Gastrocnemius medialis (tissue), 4 donors: ENCODE measurements around the gene IRS2. TPM values are rescaled to one million over a fixed set of nuclear protein-coding genes. Genes with fewer than 3 reads are reported as not detected.

Source experiments
- ATAC-seq, 2 donors: fragments of 150-250 bp; one replicate each; pipeline ENCODE4 v1.9.1; 2016
- DNase-seq, 2 donors: peaks; one replicate each; pipeline ENCODE4 v3.0.0-alpha.2; 2019
- H3K27ac ChIP-seq, 4 donors: fragments of 200-600 bp; sonication (generic); 1 replicate in 1 of 4; 2 replicates in 3 of 4; pipeline ENCODE4 v1.5.1; 2016 to 2018; ENCODE audit warnings: mild to moderate bottlenecking in 2 of 4, moderate library complexity in 1 of 4
- H3K27me3 ChIP-seq, 3 donors: fragments of 200-600 bp; sonication (generic) in 2 of 3; 1 replicate in 1 of 3; 2 replicates in 2 of 3; pipeline versions ENCODE4 v1.5.1 to v1.6.0; 2016 to 2019; ENCODE audit warnings: mild to moderate bottlenecking in 1 of 3, moderate library complexity in 1 of 3
- H3K36me3 ChIP-seq, 2 donors: fragments of 200-600 bp; sonication (generic) in 1 of 2; one replicate each; pipeline ENCODE4 v1.5.1; 2017 to 2018
- H3K4me1 ChIP-seq, 2 donors: fragments of 200-600 bp; sonication (generic) in 1 of 2; one replicate each; pipeline ENCODE4 v1.5.1; 2016 to 2017; ENCODE audit warnings: mild to moderate bottlenecking in 2 of 2
- H3K4me3 ChIP-seq, 4 donors: fragments of 200-600 bp; sonication (generic) in 3 of 4; 1 replicate in 1 of 4; 2 replicates in 3 of 4; pipeline ENCODE4 v1.5.1; 2016 to 2019; ENCODE audit warnings: mild to moderate bottlenecking in 2 of 4
- H3K9me3 ChIP-seq, 3 donors: fragments of 200-600 bp; sonication (generic) in 2 of 3; 1 replicate in 1 of 3; 2 replicates in 2 of 3; pipeline ENCODE4 v1.5.1; 2016 to 2019
- CTCF ChIP-seq, 5 experiments: fragments of 450-650 bp in 3 of 5; fragments of 200-600 bp in 2 of 5; sonication (generic) in 2 of 5; IDR thresholded peaks in 4 of 5; conservative IDR thresholded peaks in 1 of 5; 1 replicate in 4 of 5; 2 replicates in 1 of 5; pipeline ENCODE4 v1.5.1; 2016 to 2019; ENCODE audit warnings: antibody characterized with exemption in 5 of 5, mild to moderate bottlenecking in 3 of 5, moderate library complexity in 3 of 5
- POLR2A ChIP-seq, 2 donors: fragments of 450-650 bp; IDR thresholded peaks; one replicate each; pipeline ENCODE4 v1.6.1; 2017; ENCODE audit warnings: antibody characterized with exemption in 2 of 2, mild to moderate bottlenecking in 2 of 2, moderate library complexity in 2 of 2
- in situ Hi-C, 4 donors: fragments of 200-750 bp; cut with MboI; loops; one replicate each; pipeline versions ENCODE4 v1.15.0 to v1.8.0; 2017; ENCODE audit warnings: low sequenced_read_pairs in 4 of 4
- intact Hi-C: fragments of 100-400 bp; cut with DNase I; formaldehyde crosslinking; loops from one replicate; pipeline ENCODE4 v1.15.1; 2023; ENCODE audit warnings: low total_unique reads
- total RNA-seq, 4 donors: library from RNA; depleted of rRNA; stranded (reverse); fragments of >200 nt; gene quantifications; one replicate each; pipeline versions ENCODE4 v1.1.0 to v1.2.3, GENCODE V29; 2016

IRS2 gene
- total RNA-seq, 4 donors from 2014 or later = 23.8 to 65.6 (median 28.7) TPM

DNA sequence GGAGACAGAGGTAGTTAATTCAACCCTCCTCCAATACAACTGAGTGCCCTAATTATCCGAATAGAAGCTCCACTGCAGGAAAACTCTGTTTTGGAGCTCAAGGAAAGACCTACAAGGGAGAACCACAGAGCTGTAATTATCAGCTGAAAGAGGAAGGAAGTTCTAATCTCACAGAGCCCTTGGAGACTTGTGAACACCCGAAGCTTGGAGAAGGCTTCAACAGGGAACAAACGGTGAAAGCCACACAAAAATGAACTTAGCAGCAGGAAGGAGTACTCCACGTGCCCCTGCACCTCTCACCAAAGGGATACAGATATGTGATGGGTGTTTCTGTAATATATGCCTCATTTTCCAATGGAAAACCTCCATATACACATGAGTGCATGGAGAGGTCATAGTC lies 61.1 kb downstream of the IRS2 start:
- intact Hi-C loops = no loop called here
- Histone ChIP-seq H3K27me3 (peaks cover 4 to 22% (median 9%) of the 10 kb centered on the region in 3 donors), H3K9me3 (no peaks in the 10 kb centered on the region), H3K4me1 (no peaks in the 10 kb centered on the region), H3K36me3 (no peaks in the 10 kb centered on the region), H3K27ac (no peak overlapping the region), H3K4me3 (no peak overlapping the region)
- TF ChIP-seq CTCF (IDR thresholded peaks at IDR 0.05 in 4 of 5, conservative IDR thresholded peaks at IDR 0.05 in 1 of 5) (no peak), POLR2A (IDR thresholded peaks at IDR 0.05) (no peak)
- no peak for ATAC-seq
- no peak for DNase-seq
- in situ Hi-C loops = no loop called here

- TF ChIP-seq CTCF (IDR thresholded peaks at IDR 0.05 in 4 of 5, conservative IDR thresholded peaks at IDR 0.05 in 1 of 5) = no peak
- no peak for TF ChIP-seq POLR2A (IDR thresholded peaks at IDR 0.05)
- H3K4me3 ChIP-seq = no peak overlapping the region
- H3K27me3 ChIP-seq = peaks cover 0 to 17% (median 9%) of the 10 kb centered on the region in 3 donors
- H3K36me3 ChIP-seq = no peaks in the 10 kb centered on the region
- no peak overlapping the region for H3K27ac ChIP-seq
- intact Hi-C loops (no loop called here), in situ Hi-C loops (no loop called here)
- no peak for DNase-seq
- no peaks in the 10 kb centered on the region for H3K9me3 ChIP-seq
- ATAC-seq = no peak
- H3K4me1 ChIP-seq = no peaks in the 10 kb centered on the region
Observed at GRCh38 chr13:109724603-109725002, 61.8 kb downstream of the IRS2 start.

DNA sequence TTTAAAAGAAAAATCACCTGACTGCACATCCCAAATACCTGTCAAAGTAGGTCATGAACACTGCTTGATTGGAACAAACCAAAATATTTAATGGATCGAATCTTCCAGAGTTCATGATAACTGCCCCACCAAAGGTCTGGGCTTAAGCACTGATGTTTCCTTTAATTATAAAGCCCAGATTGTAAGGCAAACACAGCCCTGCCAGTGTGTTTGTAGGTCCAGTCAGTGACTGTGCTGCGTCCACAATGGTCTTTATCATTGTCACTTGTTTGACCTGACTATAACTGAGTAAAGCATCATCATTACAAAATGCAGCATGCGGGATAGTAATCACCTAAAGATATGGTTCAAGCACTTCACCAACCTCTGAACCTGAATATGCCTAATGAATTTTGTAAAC lies 63.3 kb downstream of the IRS2 start:
- intact Hi-C loops = no loop called here
- Histone ChIP-seq H3K9me3 (no peaks in the 10 kb centered on the region), H3K27me3 (peaks cover 0 to 1% (median 0%) of the 10 kb centered on the region in 3 donors), H3K4me1 (no peaks in the 10 kb centered on the region), H3K27ac (no peak overlapping the region), H3K36me3 (no peaks in the 10 kb centered on the region), H3K4me3 (no peak overlapping the region)
- in situ Hi-C loops = no loop called here
- TF ChIP-seq POLR2A (IDR thresholded peaks at IDR 0.05) (no peak), CTCF (IDR thresholded peaks at IDR 0.05 in 4 of 5, conservative IDR thresholded peaks at IDR 0.05 in 1 of 5) (no peak)
- DNase-seq (no peak), ATAC-seq (no peak)

GRCh38 chr13:109722068-109722467 lies 64.3 kb downstream of the IRS2 start:
- intact Hi-C loops = no loop called here
- no peak overlapping the region for H3K4me3 ChIP-seq
- DNase-seq = no peak

More at GRCh38 chr13:109722068-109722467, 64.3 kb downstream of the IRS2 start:
- no peak for ATAC-seq
- TF ChIP-seq POLR2A (IDR thresholded peaks at IDR 0.05) (no peak), CTCF (IDR thresholded peaks at IDR 0.05 in 4 of 5, conservative IDR thresholded peaks at IDR 0.05 in 1 of 5) (no peak)
- Histone ChIP-seq H3K36me3 (no peaks in the 10 kb centered on the region), H3K4me1 (no peaks in the 10 kb centered on the region), H3K9me3 (no peaks in the 10 kb centered on the region), H3K27me3 (no peaks in the 10 kb centered on the region), H3K27ac (no peak overlapping the region)
- in situ Hi-C loops = no loop called here
